Smooth muscle cell (in vitro differentiated cells): ENCODE results near the gene KLK4. TPM values are rescaled to one million over a fixed set of nuclear protein-coding genes. Genes with fewer than 3 reads are reported as not detected.

Experiments used
- DNase-seq: peaks from one replicate; lab custom pipeline; 2025; ENCODE audit not compliant: unreplicated experiment; lab: John Stamatoyannopoulos, UW
- H2AFZ ChIP-seq: fragments of 200-600 bp; sonication (generic); 2 replicates; pipeline ENCODE4 v1.6.0; 2016; ENCODE audit warnings: antibody characterized with exemption, low read depth, mild to moderate bottlenecking
- H3F3A ChIP-seq: fragments of 200-600 bp; sonication (generic); 2 replicates; pipeline ENCODE4 v1.6.0; 2017; ENCODE audit warnings: antibody characterized with exemption, low read depth
- H3K27ac ChIP-seq: fragments of 200-600 bp; sonication (generic); 2 replicates; pipeline ENCODE4 v1.5.1; 2016; ENCODE audit warnings: low read depth, mild to moderate bottlenecking
- H3K27me3 ChIP-seq: fragments of 200-600 bp; sonication (generic); 2 replicates; pipeline ENCODE4 v1.6.1; 2016; ENCODE audit warnings: low read depth, mild to moderate bottlenecking
- H3K36me3 ChIP-seq: fragments of 200-600 bp; sonication (generic); 2 replicates; pipeline ENCODE4 v1.5.1; 2016; ENCODE audit warnings: low read depth
- H3K4me1 ChIP-seq: fragments of 200-600 bp; sonication (generic); 2 replicates; pipeline ENCODE4 v1.5.1; 2016; ENCODE audit warnings: low read depth
- H3K4me2 ChIP-seq: fragments of 200-600 bp; sonication (generic); 2 replicates; pipeline ENCODE4 v1.6.0; 2016; ENCODE audit warnings: mild to moderate bottlenecking
- H3K4me3 ChIP-seq: fragments of 200-600 bp; sonication (generic); 2 replicates; pipeline ENCODE4 v1.5.1; 2016; ENCODE audit warnings: mild to moderate bottlenecking
- H3K79me2 ChIP-seq: fragments of 200-600 bp; sonication (generic); 2 replicates; pipeline ENCODE4 v1.6.0; 2016; ENCODE audit warnings: low read depth, mild to moderate bottlenecking
- H3K9ac ChIP-seq: fragments of 200-600 bp; sonication (generic); 2 replicates; pipeline ENCODE4 v1.6.0; 2016; ENCODE audit warnings: low read depth
- H3K9me3 ChIP-seq: fragments of 200-600 bp; sonication (generic); replicated peaks from 2 replicates; pipeline ENCODE4 v1.5.1; 2016; ENCODE audit warnings: low read depth
- H4K20me1 ChIP-seq: fragments of 200-600 bp; sonication (generic); 2 replicates; pipeline ENCODE4 v1.6.0; 2016; ENCODE audit warnings: low read depth
- CTCF ChIP-seq: fragments of 200-600 bp; sonication (generic); IDR thresholded peaks from 2 replicates; pipeline ENCODE4 v1.5.1; 2017; ENCODE audit warnings: borderline replicate concordance, mild to moderate bottlenecking, antibody characterized with exemption; ENCODE audit not compliant: insufficient read depth, poor library complexity, severe bottlenecking
- WGBS: methylation state at CpG from one replicate; pipeline ENCODE4 v1.1.7; 2016; ENCODE audit warnings: low lambda C conversion rate; 5-methylcytosine and 5-hydroxymethylcytosine counted together
- polyA plus RNA-seq: library from polyadenylated mRNA; unstranded; fragments of >200 nt; fragmentation: Nextera tagmentation; extraction: Ambion mirVana; gene quantifications from 2 replicates; pipeline ENCODE4 v1.2.1, GENCODE V29; 2016
- total RNA-seq: library from RNA; depleted of rRNA; stranded (reverse); fragments of >200 nt; gene quantifications from 2 replicates; pipeline ENCODE4 v1.2.3, GENCODE V29; 2014

KLK4 gene
- total and polyA plus RNA-seq, 2 experiments from 2014 or later = 0.82 TPM; not detected in 1

- no peaks in the 10 kb centered on the region for H3F3A ChIP-seq
- H3K9ac ChIP-seq = no peak overlapping the region
- H4K20me1 ChIP-seq = no peaks in the 10 kb centered on the region
- no peak for DNase-seq
- no peak overlapping the region for H2AFZ ChIP-seq
- no peak overlapping the region for H3K4me3 ChIP-seq
- H3K27me3 ChIP-seq = peaks cover 29% of the 10 kb centered on the region
- TF ChIP-seq CTCF = no peak
- WGBS = 81% methylated on average over 6 of the region's 6 CpGs
- no peaks in the 10 kb centered on the region for H3K79me2 ChIP-seq
- no peaks in the 10 kb centered on the region for H3K4me1 ChIP-seq
- H3K9me3 ChIP-seq = no peaks in the 10 kb centered on the region
- H3K27ac ChIP-seq = no peak overlapping the region
- no peaks in the 10 kb centered on the region for H3K36me3 ChIP-seq
- no peak overlapping the region for H3K4me2 ChIP-seq
Measured at GRCh38 chr19:50857366-50857765, 53.8 kb downstream of the KLK4 start.

Other genes starting within 250 kb of the KLK4 start
- 2.1 and 4.1 TPM in 2 replicates for gene SHANK1, start 191.6 kb downstream of the KLK4 start, total RNA-seq
- gene SHANK1, start 191.6 kb downstream of the KLK4 start, polyA plus RNA-seq = 1.0 and 1.8 TPM in 2 replicates
- gene CLEC11A, start 188.0 kb downstream of the KLK4 start, total RNA-seq = 48.3 and 53.4 TPM in 2 replicates
- gene CLEC11A, start 188.0 kb downstream of the KLK4 start, polyA plus RNA-seq = 138 and 155 TPM in 2 replicates
- gene GPR32, start 140.9 kb downstream of the KLK4 start, total RNA-seq = not detected in 2 replicates
- not detected in 2 replicates for gene GPR32, start 140.9 kb downstream of the KLK4 start, polyA plus RNA-seq
- not detected in 2 replicates for gene ACP4, start 121.0 kb downstream of the KLK4 start, total RNA-seq
- 0.26 TPM in 2 replicates for gene ACP4, start 121.0 kb downstream of the KLK4 start, polyA plus RNA-seq
- gene KLK1, start 87.6 kb downstream of the KLK4 start, total RNA-seq = 0.85 TPM in 1 of 2 replicates, not detected in the other
- not detected in 2 replicates for gene KLK1, start 87.6 kb downstream of the KLK4 start, polyA plus RNA-seq
- not detected in 2 replicates for gene KLK15, start 77.8 kb downstream of the KLK4 start, total RNA-seq
- gene KLK15, start 77.8 kb downstream of the KLK4 start, polyA plus RNA-seq = not detected in 2 replicates
- not detected in 2 replicates for gene KLK3, start 56.5 kb downstream of the KLK4 start, total RNA-seq
- not detected in 2 replicates for gene KLK3, start 56.5 kb downstream of the KLK4 start, polyA plus RNA-seq
- gene KLK2, start 38.0 kb downstream of the KLK4 start, total RNA-seq = not detected in 2 replicates
- not detected in 2 replicates for gene KLK2, start 38.0 kb downstream of the KLK4 start, polyA plus RNA-seq
- 0.18 and 1.2 TPM in 2 replicates for gene KLK5, start 41.6 kb upstream of the KLK4 start, total RNA-seq
- gene KLK5, start 41.6 kb upstream of the KLK4 start, polyA plus RNA-seq = 0.38 TPM in 1 of 2 replicates, not detected in the other
- 9.5 and 20.7 TPM in 2 replicates for gene KLK6, start 58.2 kb upstream of the KLK4 start, total RNA-seq
- gene KLK6, start 58.2 kb upstream of the KLK4 start, polyA plus RNA-seq = 7.1 and 29.5 TPM in 2 replicates
- gene KLK7, start 72.5 kb upstream of the KLK4 start, total RNA-seq = 5.8 TPM in 1 of 2 replicates, not detected in the other
- gene KLK7, start 72.5 kb upstream of the KLK4 start, polyA plus RNA-seq = 0.25 TPM in 1 of 2 replicates, not detected in the other
- 1.7 and 11.6 TPM in 2 replicates for gene KLK8, start 90.2 kb upstream of the KLK4 start, total RNA-seq
- 4.3 TPM in 1 of 2 replicates, not detected in the other for gene KLK8, start 90.2 kb upstream of the KLK4 start, polyA plus RNA-seq
- 3.6 and 10.8 TPM in 2 replicates for gene KLK10, start 108.3 kb upstream of the KLK4 start, total RNA-seq
- 3.8 and 8.5 TPM in 2 replicates for gene KLK10, start 108.3 kb upstream of the KLK4 start, polyA plus RNA-seq
- 2.1 and 3.2 TPM in 2 replicates for gene KLK11, start 115.2 kb upstream of the KLK4 start, total RNA-seq
- gene KLK11, start 115.2 kb upstream of the KLK4 start, polyA plus RNA-seq = 0.97 TPM in 1 of 2 replicates, not detected in the other
- 0.81 and 1.9 TPM in 2 replicates for gene KLK12, start 123.6 kb upstream of the KLK4 start, total RNA-seq
- gene KLK12, start 123.6 kb upstream of the KLK4 start, polyA plus RNA-seq = 1.7 and 2.2 TPM in 2 replicates
- 0.72 and 1.6 TPM in 2 replicates for gene KLK13, start 153.7 kb upstream of the KLK4 start, total RNA-seq
- 0.19 and 1.3 TPM in 2 replicates for gene KLK13, start 153.7 kb upstream of the KLK4 start, polyA plus RNA-seq
- gene KLK14, start 171.5 kb upstream of the KLK4 start, total RNA-seq = 5.5 and 12.3 TPM in 2 replicates
- gene KLK14, start 171.5 kb upstream of the KLK4 start, polyA plus RNA-seq = 2.0 and 7.7 TPM in 2 replicates
- gene CTU1, start 197.0 kb upstream of the KLK4 start, total RNA-seq = 4.7 and 5.1 TPM in 2 replicates
- gene CTU1, start 197.0 kb upstream of the KLK4 start, polyA plus RNA-seq = 9.8 and 11.2 TPM in 2 replicates
- not detected in 2 replicates for gene SIGLEC9, start 213.5 kb upstream of the KLK4 start, total RNA-seq
- gene SIGLEC9, start 213.5 kb upstream of the KLK4 start, polyA plus RNA-seq = not detected in 2 replicates
- gene SIGLEC7, start 230.9 kb upstream of the KLK4 start, total RNA-seq = not detected in 2 replicates
- not detected in 2 replicates for gene SIGLEC7, start 230.9 kb upstream of the KLK4 start, polyA plus RNA-seq